Stimulated activated CD4-positive, alpha-beta T cell treated with anti-CD3 and anti-CD28 coated beads, Interleukin-15, amount 100 ng/mL, for 1 hour (primary cell): Measurements from ENCODE around the gene GDPD5.

Source experiments
- DNase-seq, 2 donors: peaks; one replicate each; pipeline ENCODE4 v3.0.0-alpha.2; 2020; ENCODE audit warnings: low read depth in 1 of 2, low spot score in 1 of 2

The GDPD5 gene

GRCh38 chr11:75474240-75474639 lies 51.5 kb downstream of the GDPD5 start:
- DNase-seq: no peak

DNA sequence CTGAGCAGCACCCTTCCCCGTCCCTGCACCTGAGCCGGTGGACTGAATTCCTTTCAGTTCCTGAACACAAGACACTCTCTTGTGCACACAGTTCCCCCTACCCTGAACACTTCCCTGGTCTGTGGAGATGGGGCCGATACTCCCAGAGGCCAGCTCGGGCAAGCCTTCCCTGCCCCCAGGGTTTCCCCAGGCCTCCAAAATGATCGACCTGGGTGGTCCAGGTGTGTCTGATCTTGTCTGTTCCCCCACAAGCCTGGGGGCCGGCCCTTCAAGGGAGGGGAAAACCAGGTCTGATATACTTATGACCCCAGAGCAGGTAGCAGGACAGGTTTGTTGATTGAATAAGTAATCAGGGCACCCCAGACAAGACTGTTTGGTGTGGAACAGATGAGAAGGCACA lies 52.1 kb downstream of the GDPD5 start:
- DNase-seq: no peak

GRCh38 chr11:75472081-75472732 lies 53.5 kb downstream of the GDPD5 start:
- DNase-seq: no peak

DNA sequence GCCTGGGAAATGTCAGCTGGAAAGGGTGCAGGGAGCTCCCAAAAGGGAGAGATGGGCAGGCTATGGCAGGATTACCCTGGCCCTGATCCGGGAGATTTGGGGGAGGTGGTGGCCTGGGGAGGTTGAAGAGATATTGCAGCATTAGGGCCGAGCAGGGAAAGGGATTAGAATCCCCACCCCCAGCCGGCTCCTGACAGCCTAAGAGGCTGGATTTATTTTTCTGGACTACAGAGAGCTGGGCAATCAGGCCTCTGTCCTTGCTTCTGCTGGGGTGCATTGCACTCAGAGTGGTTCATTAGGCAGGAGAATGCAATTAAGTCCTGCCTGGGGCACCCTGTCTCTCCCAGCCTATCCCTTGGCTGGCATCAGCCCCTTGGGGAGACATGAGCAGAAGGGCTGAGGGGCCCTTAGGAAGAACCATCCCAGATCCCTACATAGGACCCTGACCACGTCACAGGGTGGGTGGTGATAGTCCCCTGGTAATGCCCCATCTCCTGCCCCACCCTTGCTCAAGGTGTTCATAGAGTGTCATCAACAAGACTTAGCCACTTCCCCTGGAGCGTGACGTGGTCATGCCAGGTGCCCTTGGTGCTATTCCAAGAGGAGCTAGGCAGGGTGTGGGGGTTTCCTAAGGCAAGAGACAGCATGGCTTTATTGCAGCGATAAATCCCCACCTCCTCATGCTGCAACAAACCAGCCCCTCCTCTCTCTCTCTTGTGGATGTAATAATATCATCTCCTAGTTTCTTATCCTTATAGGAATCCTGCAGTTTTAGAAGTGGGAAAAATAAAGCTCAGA lies 54.4 kb downstream of the GDPD5 start:
- DNase-seq: no peak

DNA sequence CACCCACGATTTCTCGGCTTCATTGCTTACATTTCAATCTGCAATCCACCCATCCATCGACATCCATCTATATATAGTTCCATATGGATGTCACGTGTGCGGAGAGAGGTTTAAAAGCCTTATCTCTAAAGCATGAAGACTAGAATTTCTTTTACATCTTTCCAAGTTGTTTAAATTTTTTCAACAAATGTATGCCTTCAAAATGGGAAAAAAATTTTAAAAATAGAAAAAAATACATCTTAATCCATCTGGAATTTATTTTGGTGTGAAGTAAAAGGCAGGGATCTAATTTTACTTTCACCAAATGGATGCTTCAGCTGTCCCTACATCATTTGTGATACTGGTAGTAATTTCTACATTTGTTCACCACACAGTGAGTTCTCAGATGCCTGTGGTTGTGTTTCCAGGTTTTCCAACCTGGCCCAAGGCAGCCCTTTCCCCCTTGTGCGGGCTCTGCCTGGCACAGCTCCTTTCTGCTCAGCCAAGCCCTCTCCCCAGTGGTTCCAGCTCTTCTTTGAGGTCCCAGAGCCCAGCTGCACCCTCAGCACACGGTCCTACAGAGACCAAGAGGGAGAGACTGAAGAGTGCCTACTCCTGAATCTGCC lies 55.2 kb downstream of the GDPD5 start:
- DNase-seq: no peak

GRCh38 chr11:75469785-75470405 lies 55.8 kb downstream of the GDPD5 start:
- no peak for DNase-seq

- DNase-seq: no peak
These were observed 57.0 kb downstream of the GDPD5 start for GRCh38 chr11:75468534-75469340.

DNA sequence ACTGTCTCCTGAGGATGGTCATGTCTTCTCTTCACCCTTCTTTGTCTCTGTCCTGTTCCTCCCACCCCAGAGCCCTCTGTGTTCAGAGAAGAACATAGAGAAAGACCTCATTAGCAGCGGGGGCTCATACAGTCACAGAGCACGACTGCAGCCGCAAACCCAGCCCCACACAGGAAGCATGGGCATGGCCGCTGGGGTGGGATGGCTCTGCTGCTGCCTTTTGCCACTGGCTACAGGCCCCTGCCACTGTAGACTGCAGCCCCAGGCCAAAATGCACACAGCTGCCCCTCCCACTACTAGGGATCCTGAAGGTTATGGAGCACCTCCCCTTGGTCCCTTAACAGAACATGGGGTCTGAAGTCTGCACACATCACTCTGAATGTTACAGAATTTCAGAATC lies 57.9 kb downstream of the GDPD5 start:
- no peak for DNase-seq

DNA sequence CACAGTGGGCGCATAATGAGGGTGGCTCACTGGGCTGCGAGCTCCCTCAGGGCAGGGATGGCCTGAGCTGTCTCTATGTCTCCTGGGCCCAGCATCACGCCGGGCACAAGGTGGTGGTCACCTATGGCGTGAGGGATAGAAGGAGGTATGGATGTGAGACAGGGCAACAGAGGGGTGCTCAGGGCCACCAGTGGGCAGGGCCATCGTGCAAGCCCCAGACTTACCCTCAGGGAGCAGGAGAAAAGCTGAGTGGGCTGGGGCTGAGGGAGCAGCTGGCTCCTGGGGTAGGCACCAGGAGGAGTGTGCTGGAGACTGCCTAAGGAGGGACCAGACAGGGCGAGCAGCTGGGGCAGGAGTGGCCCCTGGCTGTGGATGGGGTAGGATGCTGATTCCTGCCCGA lies 58.4 kb downstream of the GDPD5 start:
- no peak for DNase-seq

- DNase-seq: no peak
These were observed 59.8 kb downstream of the GDPD5 start for GRCh38 chr11:75465701-75466531.

DNA sequence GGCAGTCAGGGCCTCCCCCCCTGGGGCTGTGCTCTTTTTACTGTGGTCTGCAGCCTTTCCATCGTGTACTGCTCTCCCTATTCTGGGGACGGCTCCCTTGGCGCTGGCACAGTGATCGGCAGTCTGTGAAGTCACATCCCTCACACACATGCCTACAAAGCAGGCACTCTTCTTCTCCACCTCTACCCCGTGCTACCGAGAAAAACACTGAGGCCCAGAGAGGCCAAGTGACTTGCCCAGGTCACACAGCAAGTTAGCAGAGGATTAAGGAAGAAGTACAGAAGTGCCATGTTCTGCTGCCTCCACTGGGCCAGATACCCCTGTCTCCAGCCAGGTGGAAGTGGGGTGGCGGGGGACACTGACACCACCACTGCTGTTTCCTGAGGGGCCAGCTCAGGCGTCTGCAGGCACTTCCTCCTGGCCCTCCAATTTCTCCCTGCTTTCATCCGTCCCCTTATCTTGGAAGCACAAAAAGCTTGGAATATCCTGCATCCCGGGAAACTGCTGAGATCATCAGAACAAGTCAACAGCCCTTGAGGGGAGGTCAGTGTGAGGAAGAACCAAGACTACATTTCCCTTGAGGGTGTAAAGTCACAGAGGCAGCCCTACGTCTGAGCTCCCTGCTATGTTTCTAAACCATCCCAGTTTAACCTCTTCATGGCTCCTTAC lies 62.5 kb downstream of the GDPD5 start:
- no peak for DNase-seq

GRCh38 chr11:75462117-75462653 lies 63.6 kb downstream of the GDPD5 start:
- DNase-seq: no peak

DNA sequence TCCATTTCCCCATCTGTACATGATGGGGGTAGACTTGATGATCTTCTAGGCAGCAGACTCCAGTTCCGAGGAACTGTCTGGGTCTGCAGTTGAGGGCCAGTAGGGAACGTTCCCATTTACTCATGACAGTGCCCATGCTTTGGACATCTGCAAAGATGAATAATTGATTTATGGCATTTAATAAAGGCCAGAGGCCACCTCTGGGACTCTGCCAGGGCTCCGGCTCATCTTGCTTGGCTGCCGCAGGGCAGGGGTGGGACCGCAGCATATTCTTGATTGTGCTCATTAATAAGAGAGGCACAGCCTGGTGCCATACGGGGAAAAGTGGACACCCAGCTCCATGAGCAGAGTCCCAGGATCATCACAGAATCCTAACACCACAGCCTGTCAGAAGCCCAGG lies 64.6 kb downstream of the GDPD5 start:
- no peak for DNase-seq

- no peak for DNase-seq
These were observed 69.1 kb downstream of the GDPD5 start for GRCh38 chr11:75456596-75457183.

- DNase-seq: no peak
These were observed 70.8 kb downstream of the GDPD5 start for GRCh38 chr11:75454987-75455386.

- no peak for DNase-seq
These were observed 71.7 kb downstream of the GDPD5 start for GRCh38 chr11:75453916-75454655.

- peak in 1 of 2 donors; percentile 14 for DNase-seq
These were observed 74.6 kb downstream of the GDPD5 start for GRCh38 chr11:75450826-75451821.
